Measurements from ENCODE around the gene MMEL1.

DNA sequence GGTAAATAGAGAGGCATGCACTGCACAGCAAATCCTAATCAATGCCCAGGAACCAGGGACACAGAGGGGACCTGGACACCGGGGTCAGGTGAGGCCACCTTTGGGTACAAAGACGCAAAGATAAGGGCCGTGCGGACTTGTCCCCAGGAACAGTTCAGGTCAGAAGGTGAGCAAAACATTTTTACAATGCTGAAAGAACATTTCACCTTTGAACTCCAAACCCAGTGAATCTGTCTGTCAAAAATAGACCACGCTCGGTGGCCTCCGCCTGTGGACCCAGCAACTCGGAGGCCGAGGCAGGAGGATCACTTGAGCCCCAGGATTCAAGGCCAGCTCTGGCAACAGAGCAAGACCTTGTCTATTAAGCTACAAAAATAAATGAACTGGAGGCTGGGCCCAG is 61.5 kb downstream of the MMEL1 start:
- TF ChIP-seq EZH2 (IDR thresholded peaks at IDR 0.05; ENCODE audit: borderline replicate concordance) = no peak
- TF ChIP-seq, protein P1, sequence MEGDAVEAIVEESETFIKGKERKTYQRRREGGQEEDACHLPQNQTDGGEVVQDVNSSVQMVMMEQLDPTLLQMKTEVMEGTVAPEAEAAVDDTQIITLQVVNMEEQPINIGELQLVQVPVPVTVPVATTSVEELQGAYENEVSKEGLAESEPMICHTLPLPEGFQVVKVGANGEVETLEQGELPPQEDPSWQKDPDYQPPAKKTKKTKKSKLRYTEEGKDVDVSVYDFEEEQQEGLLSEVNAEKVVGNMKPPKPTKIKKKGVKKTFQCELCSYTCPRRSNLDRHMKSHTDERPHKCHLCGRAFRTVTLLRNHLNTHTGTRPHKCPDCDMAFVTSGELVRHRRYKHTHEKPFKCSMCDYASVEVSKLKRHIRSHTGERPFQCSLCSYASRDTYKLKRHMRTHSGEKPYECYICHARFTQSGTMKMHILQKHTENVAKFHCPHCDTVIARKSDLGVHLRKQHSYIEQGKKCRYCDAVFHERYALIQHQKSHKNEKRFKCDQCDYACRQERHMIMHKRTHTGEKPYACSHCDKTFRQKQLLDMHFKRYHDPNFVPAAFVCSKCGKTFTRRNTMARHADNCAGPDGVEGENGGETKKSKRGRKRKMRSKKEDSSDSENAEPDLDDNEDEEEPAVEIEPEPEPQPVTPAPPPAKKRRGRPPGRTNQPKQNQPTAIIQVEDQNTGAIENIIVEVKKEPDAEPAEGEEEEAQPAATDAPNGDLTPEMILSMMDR (IDR thresholded peaks at IDR 0.05; ENCODE audit: poor library complexity) = no peak

Data from hepatocyte (in vitro differentiated cells).